Measurements from ENCODE around the gene ZNF502.

Gene ZNF502

DNA sequence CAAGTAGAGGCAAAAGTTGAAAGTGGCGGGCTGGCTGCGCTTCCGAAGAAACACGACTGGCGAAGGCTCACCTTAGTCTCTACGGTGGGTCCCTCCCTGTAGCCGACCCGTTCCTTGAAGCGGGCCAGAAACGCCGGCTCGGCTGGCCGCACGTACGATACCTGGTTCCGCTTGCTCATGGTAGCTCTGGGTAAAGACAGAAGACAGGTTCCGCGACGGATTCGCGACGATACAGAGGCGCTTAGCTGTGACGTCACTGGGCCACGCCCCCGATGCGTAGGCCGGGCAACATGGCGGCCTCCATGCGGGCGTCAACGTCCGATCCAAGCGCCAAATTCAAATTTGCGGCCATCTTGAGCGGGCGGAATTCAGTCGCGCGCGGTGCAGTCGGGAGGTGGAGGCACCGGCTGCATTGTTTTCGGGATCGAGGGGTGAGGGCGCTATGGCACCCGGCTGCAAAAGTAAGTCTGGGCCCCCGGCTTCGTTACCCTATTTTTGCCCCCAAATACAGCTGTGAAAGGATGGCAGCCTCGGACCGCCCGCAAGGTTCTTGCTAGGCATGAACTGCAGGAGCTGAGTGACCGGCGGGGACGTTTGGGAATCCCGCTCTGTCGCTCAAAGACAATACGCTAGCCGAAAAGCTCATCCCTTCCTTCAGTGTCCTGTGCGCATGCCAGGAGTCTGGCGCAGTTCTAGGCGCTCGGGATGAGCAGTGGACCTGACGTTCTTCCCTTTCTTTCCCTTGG lies 49.1 kb downstream of the ZNF502 start, which contains the start of the genes KIAA1143 and KIF15 (continued):
- TF ChIP-seq, protein P1, sequence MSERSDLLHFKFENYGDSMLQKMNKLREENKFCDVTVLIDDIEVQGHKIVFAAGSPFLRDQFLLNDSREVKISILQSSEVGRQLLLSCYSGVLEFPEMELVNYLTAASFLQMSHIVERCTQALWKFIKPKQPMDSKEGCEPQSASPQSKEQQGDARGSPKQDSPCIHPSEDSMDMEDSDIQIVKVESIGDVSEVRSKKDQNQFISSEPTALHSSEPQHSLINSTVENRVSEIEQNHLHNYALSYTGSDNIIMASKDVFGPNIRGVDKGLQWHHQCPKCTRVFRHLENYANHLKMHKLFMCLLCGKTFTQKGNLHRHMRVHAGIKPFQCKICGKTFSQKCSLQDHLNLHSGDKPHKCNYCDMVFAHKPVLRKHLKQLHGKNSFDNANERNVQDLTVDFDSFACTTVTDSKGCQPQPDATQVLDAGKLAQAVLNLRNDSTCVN (tag by site-specific recombination; optimal IDR thresholded peaks at IDR 0.05): peak; percentile 72
- TF ChIP-seq ZNF132 (tag by site-specific recombination; IDR thresholded peaks at IDR 0.05; ENCODE audit: borderline replicate concordance) (no peak), ZBTB17 (tag by site-specific recombination; IDR thresholded peaks at IDR 0.05) (peak; percentile 95), ZNF2 (tag by site-specific recombination; IDR thresholded peaks at IDR 0.05) (peak; percentile 63), ZNF24 (tag by site-specific recombination; IDR thresholded peaks at IDR 0.05) (peak; percentile 95), ZNF629 (tag by site-specific recombination; IDR thresholded peaks at IDR 0.05) (peak; percentile 97)
- TF ChIP-seq, protein P2, sequence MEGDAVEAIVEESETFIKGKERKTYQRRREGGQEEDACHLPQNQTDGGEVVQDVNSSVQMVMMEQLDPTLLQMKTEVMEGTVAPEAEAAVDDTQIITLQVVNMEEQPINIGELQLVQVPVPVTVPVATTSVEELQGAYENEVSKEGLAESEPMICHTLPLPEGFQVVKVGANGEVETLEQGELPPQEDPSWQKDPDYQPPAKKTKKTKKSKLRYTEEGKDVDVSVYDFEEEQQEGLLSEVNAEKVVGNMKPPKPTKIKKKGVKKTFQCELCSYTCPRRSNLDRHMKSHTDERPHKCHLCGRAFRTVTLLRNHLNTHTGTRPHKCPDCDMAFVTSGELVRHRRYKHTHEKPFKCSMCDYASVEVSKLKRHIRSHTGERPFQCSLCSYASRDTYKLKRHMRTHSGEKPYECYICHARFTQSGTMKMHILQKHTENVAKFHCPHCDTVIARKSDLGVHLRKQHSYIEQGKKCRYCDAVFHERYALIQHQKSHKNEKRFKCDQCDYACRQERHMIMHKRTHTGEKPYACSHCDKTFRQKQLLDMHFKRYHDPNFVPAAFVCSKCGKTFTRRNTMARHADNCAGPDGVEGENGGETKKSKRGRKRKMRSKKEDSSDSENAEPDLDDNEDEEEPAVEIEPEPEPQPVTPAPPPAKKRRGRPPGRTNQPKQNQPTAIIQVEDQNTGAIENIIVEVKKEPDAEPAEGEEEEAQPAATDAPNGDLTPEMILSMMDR (tag by site-specific recombination; IDR thresholded peaks at IDR 0.05): peak; percentile 66; the same call in 1 of the 2 replicates

DNA sequence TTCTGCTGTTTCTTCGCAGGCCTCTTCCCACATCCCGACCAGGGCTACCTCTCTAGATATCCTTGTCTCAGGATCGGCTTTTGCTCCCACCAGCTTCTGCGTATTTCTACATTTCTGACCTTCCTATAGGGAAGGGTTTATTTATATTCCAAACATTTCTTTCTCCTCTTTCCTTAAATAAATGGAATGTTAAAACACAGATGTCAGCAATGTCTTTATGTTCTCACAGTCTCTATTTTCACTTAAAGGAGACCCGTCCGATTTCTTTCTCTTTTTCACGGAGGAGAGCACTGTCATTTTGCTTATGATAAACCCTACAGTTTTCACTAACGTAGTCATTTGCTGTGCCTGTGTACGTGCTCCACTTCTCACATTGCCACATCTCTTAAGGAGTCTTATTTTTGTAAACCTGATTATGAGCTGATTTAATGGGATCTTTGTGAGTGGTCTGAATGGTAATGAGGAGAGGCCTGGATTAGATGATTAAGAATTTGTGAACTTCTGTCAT lies 49.8 kb downstream of the ZNF502 start:
- peaks cover 0 to 49% of the 10 kb centered on the region in 2 experiments; a peak in 2 of 3 replicates for H3K36me3 ChIP-seq (ENCODE audit: control insufficient read depth in 2 of 2, insufficient read depth in 1 of 2, low read length in 2 of 2)
- peak overlapping the region; percentile 87 for H3K4me3 ChIP-seq (ENCODE audit: low read depth, low read length)
- TF ChIP-seq ZEB2 (tag by site-specific recombination; IDR thresholded peaks at IDR 0.05) (no peak), GLI2 (tag by site-specific recombination; IDR thresholded peaks at IDR 0.05; ENCODE audit: borderline replicate concordance, low read depth) (no peak), GLI4 (tag by site-specific recombination; IDR thresholded peaks at IDR 0.05) (no peak), ZNF37A (tag by site-specific recombination; IDR thresholded peaks at IDR 0.05) (no peak), ZNF600 (tag by site-specific recombination; IDR thresholded peaks at IDR 0.05) (peak; percentile 26; the same call in 1 of the 2 replicates), ZNF335 (tag by site-specific recombination; conservative IDR thresholded peaks at IDR 0.05) (0 out of 2 replicates have a peak, but pooled peaks have one; percentile 1), PRDM1 (tag by site-specific recombination; IDR thresholded peaks at IDR 0.05) (peak; percentile 32; the same call in 1 of the 2 replicates), ZNF239 (tag by site-specific recombination; IDR thresholded peaks at IDR 0.05) (no peak), ZNF555 (tag by site-specific recombination; conservative IDR thresholded peaks at IDR 0.05) (no peak)
- CTCF ChIA-PET: interaction anchor here (0.5 to 1.1 kb wide), 3 partner anchors 274 to 517 kb away, joined by 3 read pairs; no protein-coding TSS in a partner anchor
- peak overlapping the region; percentile 72 for H3K27ac ChIP-seq (ENCODE audit: extremely low read depth, low read depth, low read length)
- POLR2A ChIA-PET: interaction anchor here (0.7 to 1.4 kb wide), 6 partner anchors 14 to 251 kb away, joined by 3 to 11 read pairs (median 4); partner anchors contain the start of genes EXOSC7, ZDHHC3, ZNF35 and ZNF501
- H3K4me1 ChIP-seq (ENCODE audit: control insufficient read depth, insufficient read depth, low read length): no peaks in the 10 kb centered on the region
- H3K9me3 ChIP-seq (ENCODE audit: control insufficient read depth, insufficient read depth, low read depth, low read length): no peaks in the 10 kb centered on the region

DNA sequence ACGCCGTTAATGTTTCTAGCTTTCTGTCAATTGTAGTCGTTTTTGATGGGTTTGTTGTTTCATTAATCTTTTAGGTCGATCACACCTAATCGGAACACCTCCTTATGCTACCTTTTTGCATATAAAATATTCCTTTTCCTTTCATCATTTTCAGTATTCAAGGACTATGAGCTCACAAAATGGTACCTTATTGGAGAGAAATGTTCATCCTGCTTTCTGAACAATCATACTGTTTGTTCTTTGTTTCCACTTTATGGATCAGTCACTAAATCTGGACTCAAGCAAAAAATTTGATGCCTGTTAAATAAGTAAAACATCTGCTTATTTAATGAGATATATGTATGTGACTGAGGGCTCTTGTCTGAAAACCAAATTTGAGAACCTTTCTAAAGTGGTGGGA lies 50.2 kb downstream of the ZNF502 start:
- H3K36me3 ChIP-seq (ENCODE audit: control insufficient read depth in 2 of 2, insufficient read depth in 1 of 2, low read length in 2 of 2): peaks cover 0 to 46% of the 10 kb centered on the region in 2 experiments; a peak in 2 of 3 replicates
- TF ChIP-seq, protein P3, sequence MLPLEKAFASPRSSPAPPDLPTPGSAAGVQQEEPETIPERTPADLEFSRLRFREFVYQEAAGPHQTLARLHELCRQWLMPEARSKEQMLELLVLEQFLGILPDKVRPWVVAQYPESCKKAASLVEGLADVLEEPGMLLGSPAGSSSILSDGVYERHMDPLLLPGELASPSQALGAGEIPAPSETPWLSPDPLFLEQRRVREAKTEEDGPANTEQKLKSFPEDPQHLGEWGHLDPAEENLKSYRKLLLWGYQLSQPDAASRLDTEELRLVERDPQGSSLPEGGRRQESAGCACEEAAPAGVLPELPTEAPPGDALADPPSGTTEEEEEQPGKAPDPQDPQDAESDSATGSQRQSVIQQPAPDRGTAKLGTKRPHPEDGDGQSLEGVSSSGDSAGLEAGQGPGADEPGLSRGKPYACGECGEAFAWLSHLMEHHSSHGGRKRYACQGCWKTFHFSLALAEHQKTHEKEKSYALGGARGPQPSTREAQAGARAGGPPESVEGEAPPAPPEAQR (tag by site-specific recombination; IDR thresholded peaks at IDR 0.05): no peak
- peak; percentile 88 for TF ChIP-seq ZNF664 (tag by site-specific recombination; IDR thresholded peaks at IDR 0.05)
- H3K27ac ChIP-seq (ENCODE audit: extremely low read depth, low read depth, low read length): peak overlapping the region; percentile 72; the same call in 1 of the 2 replicates
- H3K4me3 ChIP-seq (ENCODE audit: low read depth, low read length): peak overlapping the region; percentile 87
- no peaks in the 10 kb centered on the region for H3K9me3 ChIP-seq (ENCODE audit: control insufficient read depth, insufficient read depth, low read depth, low read length)
- no peaks in the 10 kb centered on the region for H3K4me1 ChIP-seq (ENCODE audit: control insufficient read depth, insufficient read depth, low read length)
- ChIA-PET CTCF (interaction anchor here (0.6 to 1.1 kb wide), 3 partner anchors 448 to 1374 kb away, joined by 3 read pairs; no protein-coding TSS in a partner anchor), POLR2A (no interaction called here)
